Neuronal stem cell (in vitro differentiated cells): ENCODE results near the gene MAP3K9.

ENCODE experiments used
- DNase-seq: peaks from one replicate; pipeline ENCODE4 v3.0.0-alpha.2; 2013; ENCODE audit warnings: low spot score
- H2AFZ ChIP-seq: one replicate; pipeline ENCODE4 v1.6.1; 2013; ENCODE audit warnings: mild to moderate bottlenecking, low read length, inconsistent platforms
- H2AK5ac ChIP-seq: 2 replicates; pipeline ENCODE4 v1.6.1; 2013; ENCODE audit warnings: low read depth, mild to moderate bottlenecking, inconsistent platforms, low read length, moderate library complexity, mixed read lengths
- H2BK120ac ChIP-seq: 2 replicates; pipeline ENCODE4 v1.6.1; 2013; ENCODE audit warnings: low read depth, mild to moderate bottlenecking, inconsistent platforms, low read length, moderate library complexity, mixed read lengths
- H2BK12ac ChIP-seq: one replicate; pipeline ENCODE4 v1.6.1; 2013; ENCODE audit warnings: low read length, inconsistent platforms
- H2BK15ac ChIP-seq: 2 replicates; pipeline ENCODE4 v1.6.1; 2013; ENCODE audit warnings: mild to moderate bottlenecking, low read length, inconsistent platforms, mixed read lengths
- H2BK5ac ChIP-seq: one replicate; pipeline ENCODE4 v1.6.1; 2013; ENCODE audit warnings: inconsistent platforms, mild to moderate bottlenecking, low read length, moderate library complexity
- H3K14ac ChIP-seq: one replicate; pipeline ENCODE4 v1.6.1; 2013; ENCODE audit warnings: low read length, inconsistent platforms
- H3K18ac ChIP-seq: 2 replicates; pipeline ENCODE4 v1.6.1; 2013; ENCODE audit warnings: low read length, inconsistent platforms
- H3K23ac ChIP-seq: 2 replicates; pipeline ENCODE4 v1.6.1; 2013; ENCODE audit warnings: low read depth, mild to moderate bottlenecking, mixed read lengths, low read length, inconsistent platforms; ENCODE audit not compliant: poor library complexity
- H3K27ac ChIP-seq: replicated peaks from 3 replicates; pipeline ENCODE4 v1.5.1; 2013; ENCODE audit warnings: low read length, inconsistent platforms
- H3K27me3 ChIP-seq, 3 experiments: 2 replicates each; pipeline ENCODE4 v1.6.1; 2013; ENCODE audit warnings: low read length in 3 of 3, mild to moderate bottlenecking in 2 of 3, inconsistent platforms in 1 of 3, low read depth in 1 of 3, mixed read lengths in 1 of 3, moderate library complexity in 1 of 3; ENCODE audit not compliant: control insufficient read depth in 3 of 3, insufficient read depth in 3 of 3
- H3K36me3 ChIP-seq, 2 donors: replicated peaks in 1 of 2; 2 replicates each; pipeline ENCODE4 v1.6.1; 2013; ENCODE audit warnings: low read length in 2 of 2; ENCODE audit not compliant: control insufficient read depth in 2 of 2, insufficient read depth in 2 of 2
- H3K4ac ChIP-seq: 2 replicates; pipeline ENCODE4 v1.6.1; 2013; ENCODE audit warnings: inconsistent platforms, mild to moderate bottlenecking, low read length, moderate library complexity
- H3K4me1 ChIP-seq, 2 donors: 1 replicate in 1 of 2; 2 replicates in 1 of 2; pipeline ENCODE4 v1.6.1; 2013; ENCODE audit warnings: low read length in 2 of 2, low read depth in 1 of 2; ENCODE audit not compliant: control insufficient read depth in 2 of 2, insufficient read depth in 1 of 2
- H3K4me2 ChIP-seq: one replicate; pipeline ENCODE4 v1.6.1; 2013; ENCODE audit warnings: mild to moderate bottlenecking, low read length, inconsistent platforms; ENCODE audit not compliant: insufficient read depth, poor library complexity, severe bottlenecking
- H3K4me3 ChIP-seq, 2 donors: 2 replicates each; pipeline ENCODE4 v1.5.1; 2013; ENCODE audit warnings: low read length in 2 of 2, mild to moderate bottlenecking in 2 of 2, inconsistent platforms in 1 of 2, moderate library complexity in 1 of 2
- H3K79me1 ChIP-seq: one replicate; pipeline ENCODE4 v1.6.1; 2013; ENCODE audit warnings: low read depth, mild to moderate bottlenecking, inconsistent platforms, low read length, moderate library complexity
- H3K9ac ChIP-seq: one replicate; pipeline ENCODE4 v1.6.1; 2013; ENCODE audit warnings: mild to moderate bottlenecking, low read depth, low read length, inconsistent platforms; ENCODE audit not compliant: poor library complexity
- H3K9me3 ChIP-seq, 2 donors: replicated peaks in 1 of 2; 2 replicates each; pipeline versions ENCODE3 to v1.6.1; 2013; ENCODE audit warnings: low read length in 2 of 2, mild to moderate bottlenecking in 2 of 2, inconsistent platforms in 1 of 2, low read depth in 1 of 2, mixed read lengths in 1 of 2, moderate library complexity in 1 of 2; ENCODE audit not compliant: control insufficient read depth in 2 of 2, insufficient read depth in 1 of 2
- H4K8ac ChIP-seq: one replicate; pipeline ENCODE4 v1.6.1; 2013; ENCODE audit warnings: low read depth, mild to moderate bottlenecking, inconsistent platforms, low read length, moderate library complexity
- H4K91ac ChIP-seq: one replicate; pipeline ENCODE4 v1.6.1; 2013; ENCODE audit warnings: low read length, low read depth, mild to moderate bottlenecking, inconsistent platforms; ENCODE audit not compliant: poor library complexity
- WGBS, 2 donors: extraction: QIAGEN DNeasy Blood & Tissue Kit; methylation state at CpG; one replicate each; pipeline ENCODE4 v1.1.7; 2013; ENCODE audit warnings: missing lambda C conversion rate in 2 of 2, mixed read lengths in 1 of 2; ENCODE audit not compliant: insufficient read length in 2 of 2, insufficient replicate concordance in 1 of 2; ENCODE audit errors: extremely low coverage in 2 of 2; 5-methylcytosine and 5-hydroxymethylcytosine counted together

Gene MAP3K9

GRCh38 chr14:70716483-70716882 is 92.8 kb downstream of the MAP3K9 start:
- H3K4me3 ChIP-seq = no peak overlapping the region
- H4K8ac ChIP-seq = no peak overlapping the region
- H2AFZ ChIP-seq = no peak overlapping the region
- H2AK5ac ChIP-seq = no peak overlapping the region
- peaks cover 3 to 7% of the 10 kb centered on the region in 2 donors for H3K4me1 ChIP-seq
- no peak overlapping the region for H4K91ac ChIP-seq
- peaks cover 0 to 6% (median 0%) of the 10 kb centered on the region in 3 experiments for H3K27me3 ChIP-seq
- no peaks in the 10 kb centered on the region for H3K79me1 ChIP-seq
- no peak overlapping the region for H2BK120ac ChIP-seq
- H2BK15ac ChIP-seq = no peak overlapping the region
- no peak overlapping the region for H3K23ac ChIP-seq
- H3K18ac ChIP-seq = no peak overlapping the region
- no peaks in the 10 kb centered on the region for H3K9me3 ChIP-seq
- no CpG with 5 or more reads among the region's 5 CpGs for WGBS, 2 donors
- no peak overlapping the region for H2BK12ac ChIP-seq
- no peaks in the 10 kb centered on the region for H3K36me3 ChIP-seq
- H3K4me2 ChIP-seq = no peak overlapping the region
- H3K27ac ChIP-seq = no peak overlapping the region
- no peak overlapping the region for H3K9ac ChIP-seq
- H2BK5ac ChIP-seq = no peak overlapping the region
- H3K14ac ChIP-seq = no peak overlapping the region
- DNase-seq = no peak
- no peak overlapping the region for H3K4ac ChIP-seq

DNA sequence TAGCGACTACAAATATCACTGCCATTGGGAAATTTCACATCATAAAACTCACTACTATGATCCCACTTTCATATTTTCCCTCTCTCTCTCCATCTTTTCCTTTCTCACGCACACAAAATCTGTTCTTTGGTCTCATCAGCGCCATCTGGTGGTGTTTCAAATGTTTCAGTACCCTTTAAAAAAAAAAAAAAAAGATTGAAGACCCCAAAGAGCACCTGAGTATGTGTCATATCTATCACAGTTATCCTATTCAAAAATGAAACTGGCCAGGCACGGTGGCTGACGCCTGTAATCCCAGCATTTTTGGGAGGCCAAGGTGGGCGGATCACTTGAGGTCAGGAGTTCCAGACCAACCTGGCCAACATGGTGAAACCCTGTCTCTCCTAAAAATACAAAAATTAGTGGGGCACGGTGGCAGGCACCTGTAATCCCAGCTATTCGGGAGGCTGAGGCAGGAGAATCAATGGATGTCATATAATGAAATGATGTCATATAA is 95.2 kb downstream of the MAP3K9 start:
- H3K4ac ChIP-seq = no peak overlapping the region
- H3K36me3 ChIP-seq = no peaks in the 10 kb centered on the region
- no peak overlapping the region for H2BK15ac ChIP-seq
- DNase-seq = peak; percentile 77
- no peaks in the 10 kb centered on the region for H3K9me3 ChIP-seq
- no peak overlapping the region for H2AK5ac ChIP-seq
- H3K79me1 ChIP-seq = no peaks in the 10 kb centered on the region
- no peak overlapping the region for H4K91ac ChIP-seq
- no peak overlapping the region for H3K9ac ChIP-seq
- WGBS, 2 donors = 67% methylated on average over 1 of the region's 8 CpGs; no CpG with 5 or more reads in 1 of the 2 donors
- H3K4me3 ChIP-seq = no peak overlapping the region
- H2AFZ ChIP-seq = peak overlapping the region; percentile 84
- no peak overlapping the region for H2BK5ac ChIP-seq
- H3K4me1 ChIP-seq = peaks cover 3 to 7% of the 10 kb centered on the region in 2 donors
- H2BK120ac ChIP-seq = no peak overlapping the region
- H3K14ac ChIP-seq = no peak overlapping the region
- H3K4me2 ChIP-seq = no peak overlapping the region
- no peak overlapping the region for H4K8ac ChIP-seq
- no peak overlapping the region for H2BK12ac ChIP-seq
- H3K18ac ChIP-seq = no peak overlapping the region
- no peak overlapping the region for H3K27ac ChIP-seq
- peaks cover 0 to 6% (median 0%) of the 10 kb centered on the region in 3 experiments for H3K27me3 ChIP-seq
- no peak overlapping the region for H3K23ac ChIP-seq

- no peak overlapping the region for H2BK120ac ChIP-seq
- H3K14ac ChIP-seq = no peak overlapping the region
- peaks cover 0 to 6% (median 0%) of the 10 kb centered on the region in 3 experiments for H3K27me3 ChIP-seq
- no CpG with 5 or more reads among the region's 3 CpGs for WGBS, 2 donors
- no peaks in the 10 kb centered on the region for H3K36me3 ChIP-seq
- H3K4me1 ChIP-seq = peaks cover 2 to 3% of the 10 kb centered on the region in 2 donors
- no peak overlapping the region for H2BK5ac ChIP-seq
- no peak overlapping the region for H3K27ac ChIP-seq
- no peak overlapping the region for H2BK12ac ChIP-seq
- H4K91ac ChIP-seq = no peak overlapping the region
- no peak overlapping the region for H3K4me3 ChIP-seq
- no peak overlapping the region for H3K4me2 ChIP-seq
- H3K4ac ChIP-seq = no peak overlapping the region
- no peaks in the 10 kb centered on the region for H3K9me3 ChIP-seq
- H3K79me1 ChIP-seq = no peaks in the 10 kb centered on the region
- no peak overlapping the region for H2AK5ac ChIP-seq
- H2AFZ ChIP-seq = peak overlapping the region; percentile 84
- no peak overlapping the region for H4K8ac ChIP-seq
- no peak overlapping the region for H2BK15ac ChIP-seq
- DNase-seq = no peak
- H3K9ac ChIP-seq = no peak overlapping the region
- H3K18ac ChIP-seq = no peak overlapping the region
- no peak overlapping the region for H3K23ac ChIP-seq
These were observed 95.8 kb downstream of the MAP3K9 start for GRCh38 chr14:70713511-70713916.

DNA sequence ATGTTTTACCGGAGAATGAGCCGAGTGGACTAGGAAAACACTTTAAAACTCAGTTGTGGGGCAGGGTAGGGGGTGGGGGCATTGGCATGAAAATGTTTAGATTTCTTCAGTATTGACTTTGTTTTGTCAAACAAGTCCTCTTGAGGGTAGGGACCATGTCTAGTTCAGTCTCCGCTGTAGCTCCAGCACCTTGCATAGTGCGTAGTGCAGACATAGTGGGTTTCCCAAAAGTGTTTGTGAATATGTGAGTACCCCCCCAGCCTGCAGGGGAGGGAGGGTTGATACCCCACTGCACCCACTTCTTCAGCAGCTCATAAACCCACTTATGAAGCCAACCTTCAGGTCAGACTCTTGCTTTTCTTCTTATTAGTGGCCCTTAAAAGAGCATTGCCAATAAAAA is 96.2 kb downstream of the MAP3K9 start:
- Histone ChIP-seq H4K8ac (no peak overlapping the region), H3K79me1 (no peaks in the 10 kb centered on the region), H4K91ac (no peak overlapping the region), H3K27me3 (peaks cover 0 to 6% (median 0%) of the 10 kb centered on the region in 3 experiments), H3K4me1 (peaks cover 0 to 3% of the 10 kb centered on the region in 2 donors), H3K9ac (no peak overlapping the region), H3K4ac (no peak overlapping the region), H3K4me3 (no peak overlapping the region), H2BK12ac (no peak overlapping the region), H3K18ac (no peak overlapping the region), H2AK5ac (no peak overlapping the region), H2BK120ac (no peak overlapping the region), H3K23ac (no peak overlapping the region), H2AFZ (peak overlapping the region; percentile 84), H3K4me2 (no peak overlapping the region), H2BK5ac (no peak overlapping the region), H3K36me3 (no peaks in the 10 kb centered on the region), H3K9me3 (no peaks in the 10 kb centered on the region), H2BK15ac (no peak overlapping the region), H3K27ac (no peak overlapping the region), H3K14ac (no peak overlapping the region)
- no CpG with 5 or more reads among the region's 4 CpGs for WGBS, 2 donors
- DNase-seq = no peak
